GM13977 (cell line): ENCODE data around the gene HSPA1A.
A peak's percentile ranks its signal among the peaks of the same experiment; 100 is the strongest.
"Not testable (repeated sequence)": the region's sequence is repeated elsewhere in the genome, so short reads cannot be mapped to it uniquely, and the experiment has no call there.

Experiments used
- DNase-seq: peaks from one replicate; pipeline ENCODE4 v3.0.0; 2012; ENCODE audit warnings: low spot score
- CTCF ChIP-seq: IDR thresholded peaks from 2 replicates; pipeline ENCODE4 v1.5.1; 2012; ENCODE audit warnings: mild to moderate bottlenecking, control low read depth; ENCODE audit not compliant: insufficient read depth; ENCODE audit errors: extremely low read depth, missing control alignments
- in situ Hi-C: fragments of 300-500 bp; cut with MboI; formaldehyde crosslinking; loops from one replicate; pipeline ENCODE4 v1.12.0; 2022; ENCODE audit warnings: low sequenced_read_pairs, low pct_unique_long_range_greater_than_20kb, mixed read lengths, inconsistent platforms; ENCODE audit not compliant: unreplicated experiment

Gene HSPA1A

GRCh38 chr6:31814677-31815024, 692 bp upstream of the HSPA1A start:
- in situ Hi-C loops = no loop called here
- DNase-seq = peak; percentile 83
- TF ChIP-seq CTCF = no peak

GRCh38 chr6:31817133-31817928, 2.0 kb downstream of the HSPA1A start:
- in situ Hi-C loops, DNase-seq: not testable (repeated sequence)

- DNase-seq, in situ Hi-C loops: not testable (repeated sequence)
These were observed 2.7 kb downstream of the HSPA1A start for GRCh38 chr6:31817929-31818511.

GRCh38 chr6:31819871-31820299, 4.5 kb downstream of the HSPA1A start:
- DNase-seq = no peak
- in situ Hi-C loops = no loop called here
- no peak for TF ChIP-seq CTCF

- DNase-seq, in situ Hi-C loops: not testable (repeated sequence)
These were observed 5.1 kb downstream of the HSPA1A start for GRCh38 chr6:31820399-31820798.

GRCh38 chr6:31821301-31822035, 6.1 kb downstream of the HSPA1A start:
- no peak for TF ChIP-seq CTCF
- peak; percentile 65 for DNase-seq
- in situ Hi-C loops = no loop called here

- in situ Hi-C loops = no loop called here
- no peak for TF ChIP-seq CTCF
- peak; percentile 61 for DNase-seq
These were observed 6.9 kb downstream of the HSPA1A start for GRCh38 chr6:31822036-31822821.

GRCh38 chr6:31823592-31824196, 8.4 kb downstream of the HSPA1A start:
- in situ Hi-C loops, DNase-seq: not testable (repeated sequence)
